ENCODE data around the gene MCC.

DNA sequence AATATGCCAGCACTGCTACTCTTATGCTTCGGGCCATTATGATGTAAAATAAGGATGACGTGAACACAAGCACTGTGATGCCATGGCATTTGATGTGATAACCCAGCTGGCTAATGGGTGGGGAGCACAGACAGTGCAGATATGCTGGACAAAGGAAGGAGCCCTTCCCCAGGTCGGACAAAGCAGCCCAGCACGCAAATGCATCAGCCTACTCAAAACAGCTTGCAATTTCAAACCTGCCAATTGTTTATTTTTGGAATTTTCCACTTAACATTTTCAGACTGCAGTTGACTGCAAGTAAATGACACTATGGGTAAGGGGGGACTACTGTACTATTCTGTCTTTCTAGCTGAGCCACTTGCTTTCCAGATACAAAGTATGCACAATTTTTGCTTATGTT lies 330.4 kb downstream of the MCC start:
- TF ChIP-seq SIN3A (IDR thresholded peaks at IDR 0.05; ENCODE audit: borderline replicate concordance, insufficient read depth, low read length): no peak
- TF ChIP-seq POLR2AphosphoS5 (IDR thresholded peaks at IDR 0.05; ENCODE audit: low read depth, low read length): no peak
- TF ChIP-seq, protein P1, sequence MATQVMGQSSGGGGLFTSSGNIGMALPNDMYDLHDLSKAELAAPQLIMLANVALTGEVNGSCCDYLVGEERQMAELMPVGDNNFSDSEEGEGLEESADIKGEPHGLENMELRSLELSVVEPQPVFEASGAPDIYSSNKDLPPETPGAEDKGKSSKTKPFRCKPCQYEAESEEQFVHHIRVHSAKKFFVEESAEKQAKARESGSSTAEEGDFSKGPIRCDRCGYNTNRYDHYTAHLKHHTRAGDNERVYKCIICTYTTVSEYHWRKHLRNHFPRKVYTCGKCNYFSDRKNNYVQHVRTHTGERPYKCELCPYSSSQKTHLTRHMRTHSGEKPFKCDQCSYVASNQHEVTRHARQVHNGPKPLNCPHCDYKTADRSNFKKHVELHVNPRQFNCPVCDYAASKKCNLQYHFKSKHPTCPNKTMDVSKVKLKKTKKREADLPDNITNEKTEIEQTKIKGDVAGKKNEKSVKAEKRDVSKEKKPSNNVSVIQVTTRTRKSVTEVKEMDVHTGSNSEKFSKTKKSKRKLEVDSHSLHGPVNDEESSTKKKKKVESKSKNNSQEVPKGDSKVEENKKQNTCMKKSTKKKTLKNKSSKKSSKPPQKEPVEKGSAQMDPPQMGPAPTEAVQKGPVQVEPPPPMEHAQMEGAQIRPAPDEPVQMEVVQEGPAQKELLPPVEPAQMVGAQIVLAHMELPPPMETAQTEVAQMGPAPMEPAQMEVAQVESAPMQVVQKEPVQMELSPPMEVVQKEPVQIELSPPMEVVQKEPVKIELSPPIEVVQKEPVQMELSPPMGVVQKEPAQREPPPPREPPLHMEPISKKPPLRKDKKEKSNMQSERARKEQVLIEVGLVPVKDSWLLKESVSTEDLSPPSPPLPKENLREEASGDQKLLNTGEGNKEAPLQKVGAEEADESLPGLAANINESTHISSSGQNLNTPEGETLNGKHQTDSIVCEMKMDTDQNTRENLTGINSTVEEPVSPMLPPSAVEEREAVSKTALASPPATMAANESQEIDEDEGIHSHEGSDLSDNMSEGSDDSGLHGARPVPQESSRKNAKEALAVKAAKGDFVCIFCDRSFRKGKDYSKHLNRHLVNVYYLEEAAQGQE (IDR thresholded peaks at IDR 0.05; ENCODE audit: insufficient read depth in 1 of 2, low read depth in 2 of 2, low read length in 2 of 2): no peak
- no peak for TF ChIP-seq TAF1 (IDR thresholded peaks at IDR 0.05; ENCODE audit: borderline replicate concordance, insufficient read depth, low read length)
